Right lobe of liver (tissue), 6 donors: Measurements from ENCODE around the gene GJB5. TPM values are rescaled to one million over a fixed set of nuclear protein-coding genes. Genes with fewer than 3 reads are reported as not detected.

Experiments
- ATAC-seq, 4 donors: fragments of 200-7000 bp; cut with Tn5 transposase; one replicate each; pipeline ENCODE4 v1.9.1; 2020; ENCODE audit warnings: mild to moderate bottlenecking in 4 of 4, moderate library complexity in 4 of 4
- DNase-seq, 3 donors: peaks; one replicate each; pipeline ENCODE4 v3.0.0-alpha.2; 2020
- H3K27ac ChIP-seq, 3 donors: fragments of 200-600 bp; one replicate each; pipeline ENCODE4 v1.8.0; 2022
- H3K27me3 ChIP-seq, 2 donors: fragments of 200-600 bp; one replicate each; pipeline ENCODE4 v1.8.0; 2022
- H3K36me3 ChIP-seq, 4 donors: fragments of 200-600 bp; sonication (generic) in 1 of 4; one replicate each; pipeline versions ENCODE4 v1.5.1 to v1.8.0; 2017 to 2022; ENCODE audit warnings: control low read depth in 1 of 4
- H3K4me1 ChIP-seq, 4 donors: fragments of 200-600 bp; sonication (generic) in 1 of 4; one replicate each; pipeline versions ENCODE4 v1.5.1 to v1.8.0; 2017 to 2022; ENCODE audit warnings: control low read depth in 1 of 4
- H3K4me3 ChIP-seq, 3 donors: fragments of 200-600 bp; one replicate each; pipeline ENCODE4 v1.8.0; 2022
- H3K9me3 ChIP-seq, 4 donors: fragments of 200-600 bp; sonication (generic) in 1 of 4; one replicate each; pipeline versions ENCODE4 v1.5.1 to v1.8.0; 2017 to 2022; ENCODE audit warnings: control low read depth in 1 of 4
- CTCF ChIP-seq, 4 donors: fragments of 200-600 bp in 3 of 4; fragments of 450-650 bp in 1 of 4; IDR thresholded peaks; one replicate each; pipeline versions ENCODE4 v1.5.1 to v1.8.0; 2016 to 2022; ENCODE audit warnings: antibody characterized with exemption in 4 of 4, mild to moderate bottlenecking in 2 of 4
- POLR2A ChIP-seq: fragments of 450-650 bp; IDR thresholded peaks from one replicate; pipeline ENCODE4 v1.6.1; 2017; ENCODE audit warnings: antibody characterized with exemption, mild to moderate bottlenecking
- WGBS: methylation state at CpG from one replicate; pipeline ENCODE4 v1.1.6; 2018; ENCODE audit warnings: low coverage, low lambda C conversion rate; ENCODE audit not compliant: insufficient coverage; ENCODE audit errors: missing lambda C conversion rate; 5-methylcytosine and 5-hydroxymethylcytosine counted together
- intact Hi-C, 2 donors: fragments of 100-400 bp; cut with DNase I; formaldehyde crosslinking; loops; one replicate each; pipeline versions ENCODE4 v1.11.2 to v1.14.1; 2022
- total RNA-seq, 6 experiments: library from RNA; depleted of rRNA in 2 of 6; stranded (reverse); fragments of >200 nt in 2 of 6; fragmentation: NEBNext Ultra II Directional in 3 of 6; extraction: Animal tissue kit (Norgen Biotek cat#: 25700) in 3 of 6; gene quantifications; one replicate each; pipeline versions ENCODE4 v1.1.0 to v1.2.4, GENCODE V29; 2016 to 2023
- donor health status: DM: no; HTN: yes; CAD: no.
- donor health status: DM: no; HTN: no; CAD: no.
- donor health status: DM: no; HTN: no; CAD: no.
- donor health status: DM: no; HTN: yes; CAD: no.
- donor health status: DM: no; HTN: yes; CAD: no.

GJB5 gene
- total RNA-seq, 6 experiments from 2014 or later = not detected

DNA sequence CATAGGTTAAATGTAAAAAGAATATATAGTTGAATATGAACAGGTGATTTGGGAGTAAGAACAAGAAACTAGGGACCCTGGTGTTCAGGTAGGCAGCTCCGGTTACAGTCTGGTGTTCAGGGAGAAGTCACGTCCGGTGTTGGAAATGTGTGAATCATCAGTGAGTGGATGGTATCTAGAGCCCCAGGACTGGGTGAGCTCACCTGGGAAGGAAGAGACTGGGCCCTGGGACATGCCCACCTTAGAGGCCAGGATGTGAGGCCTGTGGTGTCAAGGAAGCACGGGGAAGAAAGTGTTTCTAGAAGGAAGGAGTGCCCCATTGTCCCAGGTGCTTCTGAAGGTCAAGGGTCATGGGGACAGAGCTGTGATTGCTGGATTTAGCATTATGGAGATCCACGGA, 24.7 kb downstream of the GJB5 start:
- WGBS = 67% methylated on average over 5 of the region's 5 CpGs
- ATAC-seq = no peak
- H3K4me1 ChIP-seq = peaks cover 0 to 17% (median 4%) of the 10 kb centered on the region in 4 donors
- H3K27ac ChIP-seq = no peak overlapping the region
- no peaks in the 10 kb centered on the region for H3K36me3 ChIP-seq
- H3K4me3 ChIP-seq = no peak overlapping the region
- intact Hi-C loops = no loop called here
- no peaks in the 10 kb centered on the region for H3K27me3 ChIP-seq
- no peak for DNase-seq
- TF ChIP-seq CTCF (IDR thresholded peaks at IDR 0.05) (no peak), POLR2A (no peak)
- no peaks in the 10 kb centered on the region for H3K9me3 ChIP-seq

- no CpG with 5 or more reads among the region's 5 CpGs for WGBS
- Histone ChIP-seq H3K4me1 (peaks cover 0 to 17% (median 5%) of the 10 kb centered on the region in 4 donors), H3K9me3 (no peaks in the 10 kb centered on the region), H3K36me3 (no peaks in the 10 kb centered on the region), H3K27ac (no peak overlapping the region), H3K4me3 (no peak overlapping the region), H3K27me3 (no peaks in the 10 kb centered on the region)
- intact Hi-C loops = no loop called here
- DNase-seq (no peak), ATAC-seq (no peak)
- no peak for TF ChIP-seq POLR2A
- no peak for TF ChIP-seq CTCF (IDR thresholded peaks at IDR 0.05)
Measured at GRCh38 chr1:34779962-34780361, 25.1 kb downstream of the GJB5 start.

- Histone ChIP-seq H3K27me3 (no peaks in the 10 kb centered on the region), H3K4me3 (no peak overlapping the region), H3K27ac (no peak overlapping the region), H3K4me1 (peaks cover 0 to 17% (median 7%) of the 10 kb centered on the region in 4 donors), H3K9me3 (no peaks in the 10 kb centered on the region), H3K36me3 (no peaks in the 10 kb centered on the region)
- ATAC-seq = no peak
- no peak for DNase-seq
- 69% methylated on average over 2 of the region's 2 CpGs for WGBS
- intact Hi-C loops = no loop called here
- TF ChIP-seq CTCF (IDR thresholded peaks at IDR 0.05) (no peak), POLR2A (no peak)
Measured at GRCh38 chr1:34780528-34780927, 25.7 kb downstream of the GJB5 start.

- Histone ChIP-seq H3K9me3 (no peaks in the 10 kb centered on the region), H3K4me3 (peak within 1 kb of the TSS; percentile 40 to 62 (median 40)), H3K27ac (peak within 1 kb of the TSS in 1 of 3 donors; percentile 10), H3K27me3 (no peaks in the 10 kb centered on the region), H3K4me1 (peaks cover 0 to 24% (median 10%) of the 10 kb centered on the region in 4 donors), H3K36me3 (no peaks in the 10 kb centered on the region)
- 4% methylated on average over 20 of the region's 62 CpGs for WGBS
- TF ChIP-seq CTCF (IDR thresholded peaks at IDR 0.05) (no peak), POLR2A (no peak)
- intact Hi-C loops = no loop called here
- DNase-seq = no peak
- ATAC-seq = peak; percentile 3 to 49 (median 38)
Measured at GRCh38 chr1:34781071-34781843, 26.4 kb downstream of the GJB5 start, which contains the start of gene GJB3. TSS of gene GJB3 (plus strand) at chr1:34781214. CDS start at chr1:34784763, 3,549 bp downstream.
